ENCODE measurements around the gene SCAF1.
A peak's percentile ranks its signal among the peaks of the same experiment; 100 is the strongest.

Gene SCAF1

DNA sequence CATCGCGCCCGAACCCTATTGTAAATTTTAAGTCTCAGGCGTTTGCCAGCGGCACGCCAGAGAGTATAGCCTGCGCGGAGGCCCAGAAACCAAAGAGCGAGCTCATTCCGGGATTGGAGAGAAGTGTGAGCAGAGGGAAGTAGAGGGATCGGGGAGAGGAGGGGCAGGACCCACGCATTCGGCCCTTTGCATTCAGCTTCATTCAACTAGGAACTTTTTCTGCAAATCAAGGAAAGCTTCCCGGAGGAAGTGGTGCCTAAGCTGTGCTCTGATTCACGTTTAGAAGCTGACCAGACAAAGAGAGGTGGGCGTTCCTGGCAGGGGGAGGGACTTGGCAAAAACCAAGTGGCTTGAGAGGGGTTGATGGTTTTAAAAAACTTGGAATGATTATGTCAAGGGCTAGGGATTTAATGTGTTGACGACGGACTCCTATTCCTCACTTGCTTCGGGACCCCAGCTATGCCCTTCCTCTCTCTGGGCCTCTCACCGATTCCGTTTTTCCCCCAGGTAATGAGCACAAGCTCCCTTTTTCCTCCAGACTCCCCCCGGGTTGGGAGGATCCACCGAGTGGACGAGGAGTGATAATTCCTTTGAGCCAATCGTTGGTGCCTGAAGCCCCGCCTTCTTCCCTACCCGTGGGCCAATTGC is 34.3 kb downstream of the SCAF1 start:
- Histone ChIP-seq H3K4me3 (replicated peaks; ENCODE audit: insufficient read depth, low read length) (peak overlapping the region; percentile 42), H3K27me3 (ENCODE audit: insufficient read depth, poor library complexity, severe bottlenecking) (no peaks in the 10 kb centered on the region), H3K27ac (replicated peaks) (peak overlapping the region; percentile 98)
- DNase-seq (ENCODE audit: low read depth in 1 of 2, low spot score in 1 of 2): peak; percentile 87 to 89
- TF ChIP-seq, protein P1, sequence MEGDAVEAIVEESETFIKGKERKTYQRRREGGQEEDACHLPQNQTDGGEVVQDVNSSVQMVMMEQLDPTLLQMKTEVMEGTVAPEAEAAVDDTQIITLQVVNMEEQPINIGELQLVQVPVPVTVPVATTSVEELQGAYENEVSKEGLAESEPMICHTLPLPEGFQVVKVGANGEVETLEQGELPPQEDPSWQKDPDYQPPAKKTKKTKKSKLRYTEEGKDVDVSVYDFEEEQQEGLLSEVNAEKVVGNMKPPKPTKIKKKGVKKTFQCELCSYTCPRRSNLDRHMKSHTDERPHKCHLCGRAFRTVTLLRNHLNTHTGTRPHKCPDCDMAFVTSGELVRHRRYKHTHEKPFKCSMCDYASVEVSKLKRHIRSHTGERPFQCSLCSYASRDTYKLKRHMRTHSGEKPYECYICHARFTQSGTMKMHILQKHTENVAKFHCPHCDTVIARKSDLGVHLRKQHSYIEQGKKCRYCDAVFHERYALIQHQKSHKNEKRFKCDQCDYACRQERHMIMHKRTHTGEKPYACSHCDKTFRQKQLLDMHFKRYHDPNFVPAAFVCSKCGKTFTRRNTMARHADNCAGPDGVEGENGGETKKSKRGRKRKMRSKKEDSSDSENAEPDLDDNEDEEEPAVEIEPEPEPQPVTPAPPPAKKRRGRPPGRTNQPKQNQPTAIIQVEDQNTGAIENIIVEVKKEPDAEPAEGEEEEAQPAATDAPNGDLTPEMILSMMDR (IDR thresholded peaks at IDR 0.05; ENCODE audit: insufficient read depth, low read length): no peak
- peak; percentile 38 for TF ChIP-seq POLR2AphosphoS5 (IDR thresholded peaks at IDR 0.05; ENCODE audit: low read depth)
- TF ChIP-seq SPI1 (IDR thresholded peaks at IDR 0.05; ENCODE audit: borderline replicate concordance, low read depth): peak; percentile 35; the same call in 1 of the 2 replicates

DNA sequence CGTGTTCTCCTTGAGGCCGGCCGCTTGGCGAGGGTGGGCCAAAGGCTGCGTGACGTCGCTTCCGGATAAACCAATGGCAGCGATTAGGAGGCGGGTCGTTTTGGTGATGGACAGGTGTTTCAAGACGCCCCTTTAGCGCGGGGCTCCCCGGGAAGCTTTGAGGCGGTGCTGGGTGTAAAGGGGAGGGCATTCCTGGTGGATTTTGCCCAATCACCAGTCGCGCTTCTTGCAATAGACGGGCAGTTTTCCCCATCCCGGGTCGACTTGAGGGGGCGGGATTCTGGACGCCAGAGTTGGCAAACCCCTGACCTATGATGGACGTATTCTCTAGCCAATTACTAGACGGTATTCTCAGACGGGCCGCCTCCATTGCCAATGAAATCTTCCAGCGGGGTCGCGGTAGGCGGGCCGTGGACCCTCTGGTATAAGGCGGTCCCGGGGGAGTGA is 34.8 kb downstream of the SCAF1 start:
- H3K27me3 ChIP-seq (ENCODE audit: insufficient read depth, poor library complexity, severe bottlenecking): no peaks in the 10 kb centered on the region
- peak overlapping the region; percentile 98 for H3K27ac ChIP-seq (replicated peaks)
- TF ChIP-seq GABPA (IDR thresholded peaks at IDR 0.05; ENCODE audit: low read depth) (0 out of 2 replicates have a peak, but pooled peaks have one; percentile 23), SPI1 (IDR thresholded peaks at IDR 0.05; ENCODE audit: borderline replicate concordance, low read depth) (no peak), POLR2AphosphoS5 (IDR thresholded peaks at IDR 0.05; ENCODE audit: low read depth) (no peak)
- TF ChIP-seq, protein P1 (IDR thresholded peaks at IDR 0.05; ENCODE audit: insufficient read depth, low read length): no peak
- TF ChIP-seq, protein P2, sequence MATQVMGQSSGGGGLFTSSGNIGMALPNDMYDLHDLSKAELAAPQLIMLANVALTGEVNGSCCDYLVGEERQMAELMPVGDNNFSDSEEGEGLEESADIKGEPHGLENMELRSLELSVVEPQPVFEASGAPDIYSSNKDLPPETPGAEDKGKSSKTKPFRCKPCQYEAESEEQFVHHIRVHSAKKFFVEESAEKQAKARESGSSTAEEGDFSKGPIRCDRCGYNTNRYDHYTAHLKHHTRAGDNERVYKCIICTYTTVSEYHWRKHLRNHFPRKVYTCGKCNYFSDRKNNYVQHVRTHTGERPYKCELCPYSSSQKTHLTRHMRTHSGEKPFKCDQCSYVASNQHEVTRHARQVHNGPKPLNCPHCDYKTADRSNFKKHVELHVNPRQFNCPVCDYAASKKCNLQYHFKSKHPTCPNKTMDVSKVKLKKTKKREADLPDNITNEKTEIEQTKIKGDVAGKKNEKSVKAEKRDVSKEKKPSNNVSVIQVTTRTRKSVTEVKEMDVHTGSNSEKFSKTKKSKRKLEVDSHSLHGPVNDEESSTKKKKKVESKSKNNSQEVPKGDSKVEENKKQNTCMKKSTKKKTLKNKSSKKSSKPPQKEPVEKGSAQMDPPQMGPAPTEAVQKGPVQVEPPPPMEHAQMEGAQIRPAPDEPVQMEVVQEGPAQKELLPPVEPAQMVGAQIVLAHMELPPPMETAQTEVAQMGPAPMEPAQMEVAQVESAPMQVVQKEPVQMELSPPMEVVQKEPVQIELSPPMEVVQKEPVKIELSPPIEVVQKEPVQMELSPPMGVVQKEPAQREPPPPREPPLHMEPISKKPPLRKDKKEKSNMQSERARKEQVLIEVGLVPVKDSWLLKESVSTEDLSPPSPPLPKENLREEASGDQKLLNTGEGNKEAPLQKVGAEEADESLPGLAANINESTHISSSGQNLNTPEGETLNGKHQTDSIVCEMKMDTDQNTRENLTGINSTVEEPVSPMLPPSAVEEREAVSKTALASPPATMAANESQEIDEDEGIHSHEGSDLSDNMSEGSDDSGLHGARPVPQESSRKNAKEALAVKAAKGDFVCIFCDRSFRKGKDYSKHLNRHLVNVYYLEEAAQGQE (IDR thresholded peaks at IDR 0.05; ENCODE audit: insufficient replicate concordance, low read depth): no peak
- peak; percentile 100 for DNase-seq (ENCODE audit: low read depth in 1 of 2, low spot score in 1 of 2)
- H3K4me3 ChIP-seq (replicated peaks; ENCODE audit: insufficient read depth, low read length): peak overlapping the region; percentile 96

DNA sequence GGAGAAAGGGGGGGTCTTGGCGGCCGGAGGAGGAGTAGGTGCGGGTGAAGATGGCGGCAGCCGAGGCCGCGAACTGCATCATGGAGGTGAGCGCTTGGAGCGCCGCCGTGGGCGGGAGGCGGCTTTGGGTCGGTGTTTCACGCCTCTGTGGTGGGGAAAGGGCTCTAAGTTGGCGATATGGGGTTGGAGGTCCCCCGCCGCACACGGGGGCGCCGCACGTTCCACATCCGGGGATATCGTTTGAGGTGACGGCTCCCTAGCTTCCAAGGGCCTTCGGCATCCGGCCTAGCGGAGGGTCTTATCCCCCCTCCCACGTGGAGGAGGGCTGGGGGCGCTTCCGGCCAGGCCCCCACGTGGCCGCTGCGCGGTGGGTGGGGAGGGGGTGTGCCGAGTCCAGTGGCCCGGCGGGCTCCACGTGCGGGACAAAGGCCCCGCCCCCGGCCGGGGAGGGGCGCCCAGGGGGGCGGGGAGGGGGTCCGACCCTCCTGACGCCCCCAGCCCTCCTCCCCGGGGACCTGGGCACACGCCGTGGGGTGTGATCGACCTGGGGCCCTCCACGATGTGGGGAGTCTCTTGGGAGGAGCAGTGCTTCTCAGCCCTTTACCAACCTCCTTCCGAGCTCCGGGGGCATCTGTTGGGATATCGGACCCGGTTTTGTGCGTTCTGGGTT is 35.4 kb downstream of the SCAF1 start, which contains the start of gene PRMT1:
PRMT1 (plus strand) TSS at position 41 of the 670 bp plus-strand sequence; CDS start at position 51, 10 bp downstream.
- TF ChIP-seq, protein P2 (IDR thresholded peaks at IDR 0.05; ENCODE audit: insufficient replicate concordance, low read depth): peak; percentile 59
- TF ChIP-seq, protein P1 (IDR thresholded peaks at IDR 0.05; ENCODE audit: insufficient read depth, low read length): no peak
- TF ChIP-seq SPI1 (IDR thresholded peaks at IDR 0.05; ENCODE audit: borderline replicate concordance, low read depth) (no peak), GABPA (IDR thresholded peaks at IDR 0.05; ENCODE audit: low read depth) (no peak), POLR2AphosphoS5 (IDR thresholded peaks at IDR 0.05; ENCODE audit: low read depth) (peak; percentile 85)
- DNase-seq (ENCODE audit: low read depth in 1 of 2, low spot score in 1 of 2): peak; percentile 25 to 87
- H3K27ac ChIP-seq (replicated peaks): peak within 1 kb of the TSS; percentile 98

More for the DNA sequence above, 35.4 kb downstream of the SCAF1 start, which contains the start of gene PRMT1:
- no peaks in the 10 kb centered on the region for H3K27me3 ChIP-seq (ENCODE audit: insufficient read depth, poor library complexity, severe bottlenecking)
- peak within 1 kb of the TSS; percentile 96 for H3K4me3 ChIP-seq (replicated peaks; ENCODE audit: insufficient read depth, low read length)
